HG03045 (cell line): Measurements from ENCODE around the gene SEPTIN7.

ENCODE experiments used
- ATAC-seq: cut with Tn5 transposase; IDR thresholded peaks from one replicate; pipeline ENCODE4 v1.9.1; 2021; ENCODE audit warnings: mild to moderate bottlenecking, moderate library complexity; ENCODE audit not compliant: unreplicated experiment

SEPTIN7 gene

DNA sequence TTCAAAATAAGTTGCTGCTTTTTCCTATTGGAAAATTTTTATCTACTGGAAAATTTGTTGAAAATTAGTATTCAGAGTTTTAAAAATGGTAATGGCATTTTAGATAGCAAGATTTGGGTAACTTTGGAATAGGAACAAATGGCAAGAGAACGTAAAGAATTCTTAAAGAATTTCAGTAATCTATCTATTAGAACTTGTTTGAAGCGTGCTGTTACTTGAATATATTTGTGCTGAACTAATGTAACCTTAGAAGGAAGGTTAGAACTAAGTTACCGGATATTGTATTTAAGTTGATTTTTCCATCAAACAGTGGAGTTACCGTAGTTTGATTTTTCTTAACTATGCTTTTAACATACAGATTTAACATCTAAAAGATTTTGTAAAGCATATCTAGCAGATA is 25.9 kb downstream of the SEPTIN7 start:
- ATAC-seq, result no peak

DNA sequence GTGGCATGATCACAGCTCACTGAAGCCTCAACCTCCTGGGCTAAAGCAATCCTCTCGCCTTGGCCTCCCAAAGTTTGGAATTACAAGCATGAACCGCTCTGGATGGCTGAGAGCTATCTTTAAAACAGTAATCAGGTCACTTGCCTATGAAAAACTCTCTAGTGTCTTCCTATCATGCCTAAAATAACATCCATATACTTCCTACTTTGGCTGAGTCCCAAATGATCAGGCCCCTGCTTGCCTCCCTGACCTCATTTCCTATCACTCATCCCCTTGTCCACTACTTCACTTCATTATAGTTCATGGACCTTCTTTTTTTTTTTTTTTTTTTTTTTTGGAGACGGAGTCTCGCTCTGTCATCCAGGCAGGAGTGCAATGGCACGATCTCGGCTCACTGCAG is 28.0 kb downstream of the SEPTIN7 start:
- ATAC-seq, result no peak

DNA sequence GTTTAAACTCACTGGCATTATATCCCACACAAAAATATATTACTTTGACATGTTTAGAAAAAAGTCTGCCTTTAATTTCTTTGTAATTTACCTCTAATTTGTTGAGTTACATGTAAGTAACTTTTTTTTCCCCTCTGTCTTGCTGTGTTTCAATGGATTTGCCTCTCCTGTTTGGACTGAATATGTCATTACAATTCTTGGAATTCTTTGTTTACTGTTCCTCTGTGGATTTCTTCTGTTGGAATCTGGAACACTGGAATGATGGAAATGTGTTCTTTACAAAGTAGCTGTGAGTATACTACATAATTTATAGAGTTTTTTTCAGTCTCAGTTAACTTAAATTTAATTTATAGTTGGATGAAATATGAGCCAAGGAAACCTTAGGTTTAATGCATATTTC is 30.4 kb downstream of the SEPTIN7 start:
- no peak for ATAC-seq

DNA sequence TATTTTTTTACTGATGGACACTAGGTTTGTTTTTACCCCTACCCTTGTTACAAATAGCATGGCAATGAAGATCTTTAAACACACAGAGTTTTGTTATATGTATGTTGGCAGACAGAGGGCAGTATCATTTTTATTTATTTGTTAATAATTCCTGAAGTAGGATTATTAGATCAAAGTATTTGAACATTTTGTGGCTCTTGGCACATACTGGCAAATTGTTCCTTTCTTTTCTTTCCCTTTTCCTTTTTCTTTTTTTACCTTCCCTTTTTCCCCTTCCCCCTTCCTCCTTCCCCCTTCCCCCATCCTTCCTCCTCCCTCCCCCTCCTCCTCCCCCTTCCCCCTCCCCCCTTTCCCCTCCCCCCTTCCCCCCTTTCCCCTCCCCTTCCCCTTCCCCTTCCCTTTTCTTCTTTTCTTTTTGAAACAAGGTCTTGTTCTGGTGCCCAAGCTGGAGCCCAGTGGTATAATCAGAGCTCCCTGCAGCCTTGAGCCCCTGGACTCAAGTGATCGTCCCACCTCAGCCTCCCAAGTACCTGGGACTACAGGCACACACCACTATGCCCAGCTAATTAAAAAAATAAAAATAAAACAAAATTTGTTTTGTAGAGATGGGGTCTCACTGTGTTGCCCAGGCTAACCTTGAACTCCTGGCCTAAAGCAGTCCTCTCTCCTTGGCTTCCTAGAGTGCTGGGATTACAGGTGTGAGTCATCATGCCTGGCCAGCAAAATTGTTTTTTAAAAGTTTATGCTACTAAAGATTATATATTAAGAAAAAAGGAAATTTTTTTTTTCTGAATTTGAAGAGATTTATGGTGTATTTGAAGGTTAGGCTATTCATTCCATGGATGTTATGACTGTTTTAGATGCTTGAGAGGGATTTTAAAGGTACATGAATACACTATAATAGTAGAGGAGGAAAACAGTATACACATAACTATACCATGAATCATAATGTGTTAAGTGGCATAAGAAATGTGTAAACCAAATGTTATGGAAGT is 39.3 kb downstream of the SEPTIN7 start:
- ATAC-seq, result no peak

DNA sequence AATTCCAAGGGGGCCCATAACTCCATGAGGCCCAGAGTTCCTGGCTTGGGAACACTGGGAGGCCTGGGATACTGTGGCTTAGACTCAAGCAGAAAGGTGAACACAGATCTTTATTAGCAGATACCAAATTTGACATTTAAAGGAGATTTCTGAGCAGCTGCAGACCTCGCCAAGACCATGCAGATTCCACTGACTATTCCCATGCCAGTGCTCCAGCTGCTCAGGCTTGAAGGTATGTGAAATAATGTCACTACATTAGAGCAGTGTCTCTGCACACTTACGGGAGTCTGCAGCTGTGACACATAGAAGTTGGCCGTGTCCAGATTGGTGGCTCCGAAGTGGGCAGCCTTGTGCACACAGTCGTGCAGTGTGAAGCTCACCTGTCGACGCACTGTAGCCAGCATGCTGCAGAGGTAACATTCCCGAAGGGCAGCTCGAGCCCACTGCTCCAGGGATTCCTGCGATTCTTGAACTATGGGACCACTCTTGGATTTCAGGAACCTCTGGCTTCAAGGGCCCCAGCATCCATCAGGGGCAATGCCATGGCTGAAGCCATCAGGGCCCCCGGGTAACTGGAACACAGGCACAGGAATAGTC is 46.1 kb downstream of the SEPTIN7 start:
- ATAC-seq, result no peak

DNA sequence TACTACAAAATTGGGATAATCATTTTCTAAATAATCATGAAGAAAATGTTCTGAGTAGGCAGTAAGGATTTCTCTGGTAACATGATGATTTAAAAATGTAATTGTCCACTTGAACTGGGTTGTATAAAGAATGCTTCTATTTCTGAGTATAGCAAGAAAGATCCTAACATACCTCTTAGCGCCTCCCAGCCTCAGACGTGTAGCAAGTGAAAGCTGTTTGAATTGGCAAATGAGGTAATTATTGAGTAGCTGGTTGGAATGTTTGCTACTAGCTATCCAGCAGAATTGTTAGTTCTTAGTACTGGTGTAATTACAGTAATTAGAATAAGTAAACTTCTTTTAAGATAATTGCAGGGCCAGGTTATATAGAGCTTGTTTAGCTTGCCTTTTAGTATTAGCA is 47.9 kb downstream of the SEPTIN7 start:
- ATAC-seq, result no peak

DNA sequence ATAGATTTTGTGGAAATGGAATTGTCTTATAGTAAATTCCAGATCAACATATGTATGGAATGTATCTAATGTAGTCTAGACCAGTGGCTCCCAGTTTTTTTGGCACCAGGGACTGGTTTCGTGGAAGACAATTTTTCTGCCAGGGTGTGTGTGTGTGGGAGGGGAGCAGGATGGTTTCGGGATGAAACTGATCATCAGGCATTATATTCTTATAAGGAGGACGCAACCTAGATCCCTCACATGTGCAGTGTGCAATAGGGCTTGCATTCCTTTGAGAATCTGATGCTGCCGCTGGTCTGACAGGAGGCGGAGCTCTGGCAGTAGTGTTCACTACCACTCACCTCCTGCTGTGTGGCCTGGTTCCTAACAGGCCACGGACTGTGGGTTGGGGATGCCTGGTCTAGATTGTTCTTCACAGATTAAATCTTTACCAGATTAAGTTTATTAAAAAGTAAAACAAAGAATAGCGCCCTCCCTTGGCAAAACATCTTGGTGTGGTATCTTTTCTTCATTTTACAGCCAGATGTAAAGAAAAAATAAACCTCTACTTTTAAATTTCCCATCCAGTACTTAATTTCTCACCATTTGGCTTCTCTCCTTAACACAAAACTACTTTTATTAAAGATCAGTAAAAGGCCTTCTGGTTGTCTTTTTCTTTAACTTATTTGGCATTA is 48.4 kb downstream of the SEPTIN7 start:
- no peak for ATAC-seq

DNA sequence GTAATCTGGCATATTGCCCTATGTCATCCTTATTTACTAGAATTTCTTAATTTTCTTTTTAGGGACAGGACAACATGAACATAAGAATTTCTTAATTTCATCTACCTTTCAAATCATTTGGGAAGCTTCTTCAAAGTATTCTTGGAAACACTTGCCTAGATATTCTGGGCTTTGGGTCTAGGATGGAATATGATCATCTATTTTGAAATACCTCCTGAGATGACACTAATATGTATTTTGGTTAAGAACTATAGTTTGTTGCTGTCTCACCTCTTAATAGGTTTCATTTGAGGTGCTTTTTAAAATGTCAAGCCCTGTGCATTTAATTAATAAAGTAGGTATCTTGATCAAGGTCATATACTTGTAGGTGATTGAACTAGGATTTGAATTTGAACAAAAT is 49.1 kb downstream of the SEPTIN7 start:
- ATAC-seq, result no peak
